Vagina (tissue), 2 donors: ENCODE results near the gene NDUFA6.

ENCODE experiments used
- POLR2A ChIP-seq, 2 donors: fragments of 450-650 bp; IDR thresholded peaks; one replicate each; pipeline ENCODE4 v1.6.1; 2017; ENCODE audit warnings: antibody characterized with exemption in 2 of 2, mild to moderate bottlenecking in 2 of 2, moderate library complexity in 2 of 2
- POLR2AphosphoS5 ChIP-seq, 2 donors: sonication (generic); formaldehyde crosslinking; IDR thresholded peaks; one replicate each; pipeline ENCODE4 v1.9.0; 2017; ENCODE audit warnings: antibody characterized with exemption in 2 of 2, mild to moderate bottlenecking in 2 of 2, low read depth in 1 of 2; ENCODE audit not compliant: insufficient read depth in 1 of 2
- TF ChIP-seq, protein P1 (sequence below), 3 experiments: fragments of 450-650 bp in 2 of 3; fragments of 200-600 bp in 1 of 3; sonication (generic) in 1 of 3; IDR thresholded peaks; one replicate each; pipeline ENCODE4 v1.5.1; 2017 to 2019; ENCODE audit warnings: antibody characterized with exemption in 3 of 3, mild to moderate bottlenecking in 2 of 3, moderate library complexity in 2 of 3

DNA sequence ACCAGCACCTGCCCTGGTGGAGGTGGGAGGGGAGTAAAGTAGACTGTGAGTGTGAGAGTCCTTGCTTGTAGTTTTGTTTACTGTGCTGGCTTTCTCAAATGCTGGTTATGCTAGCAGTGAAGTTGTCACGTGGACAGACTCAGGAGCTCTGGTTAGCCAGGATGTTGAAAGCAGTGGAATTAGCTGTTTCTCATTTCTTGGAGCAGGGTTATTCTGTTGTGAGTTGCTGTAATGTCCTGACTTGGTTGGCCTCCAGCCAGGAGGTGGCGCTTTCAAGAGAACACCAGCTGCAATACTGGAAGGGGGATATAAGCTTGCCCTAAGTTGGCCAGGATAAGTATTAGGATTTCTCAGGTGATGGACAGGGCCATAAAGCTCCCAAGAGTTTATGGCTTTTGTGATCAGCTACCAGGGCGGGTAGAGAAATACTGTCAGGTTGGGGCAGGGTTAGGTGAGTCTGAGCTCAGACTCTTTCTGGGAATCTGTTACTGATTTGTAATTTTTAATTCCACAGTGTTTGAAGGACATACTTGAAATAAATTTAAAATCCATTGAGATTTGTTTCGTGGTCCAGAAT is 26.4 kb upstream of the NDUFA6 start:
- TF ChIP-seq, protein P1, sequence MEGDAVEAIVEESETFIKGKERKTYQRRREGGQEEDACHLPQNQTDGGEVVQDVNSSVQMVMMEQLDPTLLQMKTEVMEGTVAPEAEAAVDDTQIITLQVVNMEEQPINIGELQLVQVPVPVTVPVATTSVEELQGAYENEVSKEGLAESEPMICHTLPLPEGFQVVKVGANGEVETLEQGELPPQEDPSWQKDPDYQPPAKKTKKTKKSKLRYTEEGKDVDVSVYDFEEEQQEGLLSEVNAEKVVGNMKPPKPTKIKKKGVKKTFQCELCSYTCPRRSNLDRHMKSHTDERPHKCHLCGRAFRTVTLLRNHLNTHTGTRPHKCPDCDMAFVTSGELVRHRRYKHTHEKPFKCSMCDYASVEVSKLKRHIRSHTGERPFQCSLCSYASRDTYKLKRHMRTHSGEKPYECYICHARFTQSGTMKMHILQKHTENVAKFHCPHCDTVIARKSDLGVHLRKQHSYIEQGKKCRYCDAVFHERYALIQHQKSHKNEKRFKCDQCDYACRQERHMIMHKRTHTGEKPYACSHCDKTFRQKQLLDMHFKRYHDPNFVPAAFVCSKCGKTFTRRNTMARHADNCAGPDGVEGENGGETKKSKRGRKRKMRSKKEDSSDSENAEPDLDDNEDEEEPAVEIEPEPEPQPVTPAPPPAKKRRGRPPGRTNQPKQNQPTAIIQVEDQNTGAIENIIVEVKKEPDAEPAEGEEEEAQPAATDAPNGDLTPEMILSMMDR (IDR thresholded peaks at IDR 0.05), result no peak
- TF ChIP-seq POLR2AphosphoS5 (IDR thresholded peaks at IDR 0.05; ENCODE audit: insufficient read depth in 1 of 2, low read depth in 1 of 2) (no peak), POLR2A (IDR thresholded peaks at IDR 0.05) (no peak)
